ENCODE results near the gene THNSL1.

DNA sequence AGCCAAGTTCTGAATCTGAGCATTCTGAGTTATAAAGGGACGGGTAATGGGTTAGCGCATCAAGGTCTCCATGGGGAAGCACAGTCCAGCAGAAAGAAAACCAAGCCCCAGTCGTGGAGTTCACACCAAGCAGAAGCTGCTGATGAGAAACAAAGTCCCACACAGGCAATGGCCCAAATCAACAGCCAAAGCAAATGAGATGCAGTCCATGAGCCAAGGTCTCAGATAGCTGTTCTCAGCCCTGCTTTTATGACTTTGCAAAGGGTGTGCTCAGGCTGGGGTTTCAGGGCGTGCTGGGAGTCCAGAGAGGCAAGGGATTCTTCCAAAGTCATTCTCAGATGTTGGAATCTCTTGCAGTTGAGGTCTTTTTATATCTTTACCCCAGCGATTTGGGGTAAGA, 32.0 kb downstream of the THNSL1 start:
- TF ChIP-seq, protein P1, sequence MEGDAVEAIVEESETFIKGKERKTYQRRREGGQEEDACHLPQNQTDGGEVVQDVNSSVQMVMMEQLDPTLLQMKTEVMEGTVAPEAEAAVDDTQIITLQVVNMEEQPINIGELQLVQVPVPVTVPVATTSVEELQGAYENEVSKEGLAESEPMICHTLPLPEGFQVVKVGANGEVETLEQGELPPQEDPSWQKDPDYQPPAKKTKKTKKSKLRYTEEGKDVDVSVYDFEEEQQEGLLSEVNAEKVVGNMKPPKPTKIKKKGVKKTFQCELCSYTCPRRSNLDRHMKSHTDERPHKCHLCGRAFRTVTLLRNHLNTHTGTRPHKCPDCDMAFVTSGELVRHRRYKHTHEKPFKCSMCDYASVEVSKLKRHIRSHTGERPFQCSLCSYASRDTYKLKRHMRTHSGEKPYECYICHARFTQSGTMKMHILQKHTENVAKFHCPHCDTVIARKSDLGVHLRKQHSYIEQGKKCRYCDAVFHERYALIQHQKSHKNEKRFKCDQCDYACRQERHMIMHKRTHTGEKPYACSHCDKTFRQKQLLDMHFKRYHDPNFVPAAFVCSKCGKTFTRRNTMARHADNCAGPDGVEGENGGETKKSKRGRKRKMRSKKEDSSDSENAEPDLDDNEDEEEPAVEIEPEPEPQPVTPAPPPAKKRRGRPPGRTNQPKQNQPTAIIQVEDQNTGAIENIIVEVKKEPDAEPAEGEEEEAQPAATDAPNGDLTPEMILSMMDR (IDR thresholded peaks at IDR 0.05) = no peak
- TF ChIP-seq POLR2A (IDR thresholded peaks at IDR 0.05) = no peak

Data from Peyer's patch (tissue), 4 donors.